NT2/D1 (cell line): ENCODE data around the gene ACAP2.

Experiments
- YY1 ChIP-seq: IDR thresholded peaks from 2 replicates; pipeline ENCODE4 v1.6.1; 2011; ENCODE audit not compliant: insufficient read length, insufficient read depth
- ZNF274 ChIP-seq: IDR thresholded peaks from 2 replicates; pipeline ENCODE4 v1.6.1; 2011; ENCODE audit warnings: mild to moderate bottlenecking, low read depth, low read length

DNA sequence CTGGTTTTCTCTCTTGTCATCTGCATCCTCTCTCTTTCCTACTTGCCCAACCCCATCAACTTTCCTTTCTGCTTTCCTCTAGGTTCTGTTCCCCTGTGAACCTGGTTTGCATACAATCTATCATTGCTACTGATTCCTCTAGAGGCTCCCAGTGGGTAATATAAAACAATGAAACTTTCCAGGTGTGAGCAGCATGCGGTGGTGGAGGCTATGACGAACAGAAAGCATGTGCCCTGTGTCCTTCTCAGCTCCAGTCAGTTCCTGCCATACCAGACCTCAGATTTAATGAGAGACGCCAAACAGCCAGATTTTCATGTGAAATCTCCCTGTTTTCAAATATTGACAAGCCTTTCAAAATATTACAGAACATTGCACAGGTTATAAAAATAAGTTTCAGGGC is 3.5 kb upstream of the ACAP2 start:
- TF ChIP-seq ZNF274 (no peak), YY1 (no peak)
